SK-N-SH (cell line): ENCODE results near the gene CREB3L4. TPM values are rescaled to one million over a fixed set of nuclear protein-coding genes. Genes with fewer than 3 reads are reported as not detected.

ENCODE experiments used
- CTCF ChIA-PET: fragments of 300-600, 350-600 bp; formaldehyde crosslinking; extraction: SDS; loops from one replicate; lab custom pipeline; 2021; lab: Yijun Ruan, JAX
- POLR2A ChIA-PET: fragments of 350-600 bp; sonication (Branson Sonifier 250); formaldehyde crosslinking; extraction: SDS; loops from one replicate; lab custom pipeline; 2020; ENCODE audit warnings: antibody characterized with exemption, inconsistent platforms; lab: Yijun Ruan, JAX
- DNase-seq: peaks from one replicate; pipeline ENCODE4 v3.0.0; 2012
- H2AFZ ChIP-seq: fragments of 200-600 bp; sonication (generic); 2 replicates; pipeline ENCODE4 v1.8.1; 2016; ENCODE audit warnings: antibody characterized with exemption, mild to moderate bottlenecking, low read depth
- H3F3A ChIP-seq: fragments of 200-600 bp; sonication (generic); replicated peaks from 2 replicates; pipeline ENCODE3; 2016; ENCODE audit warnings: antibody characterized with exemption, mild to moderate bottlenecking; ENCODE audit not compliant: insufficient read depth
- H3K27ac ChIP-seq, 2 experiments: fragments of 200-500 bp in 1 of 2; fragments of 200-600 bp in 1 of 2; sonication (Bioruptor generic) in 1 of 2; sonication (generic), shearing (Covaris generic) in 1 of 2; 2 replicates each; pipeline versions ENCODE4 v1.5.1 to v1.6.1; 2014 to 2016; ENCODE audit warnings: low read depth in 2 of 2, inconsistent platforms in 1 of 2, low read length in 1 of 2, mild to moderate bottlenecking in 1 of 2, mixed read lengths in 1 of 2
- H3K27me3 ChIP-seq: fragments of 200-600 bp; sonication (generic), shearing (Covaris generic); 2 replicates; pipeline ENCODE4 v1.6.1; 2016; ENCODE audit warnings: mixed run types; ENCODE audit not compliant: insufficient read depth
- H3K36me3 ChIP-seq, 2 experiments: fragments of 200-500 bp in 1 of 2; fragments of 200-600 bp in 1 of 2; sonication (Bioruptor generic) in 1 of 2; sonication (generic) in 1 of 2; replicated peaks in 1 of 2; 2 replicates each; pipeline versions ENCODE3 to v1.5.1; 2014 to 2016; ENCODE audit warnings: low read length in 1 of 2, mild to moderate bottlenecking in 1 of 2; ENCODE audit not compliant: insufficient read depth in 2 of 2, control insufficient read depth in 1 of 2
- H3K4me1 ChIP-seq, 2 experiments: fragments of 200-500 bp in 1 of 2; fragments of 200-600 bp in 1 of 2; sonication (Bioruptor generic) in 1 of 2; sonication (generic), shearing (Covaris generic) in 1 of 2; 2 replicates each; pipeline versions ENCODE4 v1.5.1 to v1.6.1; 2014 to 2016; ENCODE audit warnings: low read depth in 1 of 2, low read length in 1 of 2, mixed run types in 1 of 2; ENCODE audit not compliant: insufficient read depth in 2 of 2, control insufficient read depth in 1 of 2
- H3K4me2 ChIP-seq: fragments of 200-600 bp; sonication (generic), shearing (Covaris generic); 2 replicates; pipeline ENCODE4 v1.6.1; 2017; ENCODE audit warnings: mixed run types
- H3K4me3 ChIP-seq, 2 experiments: fragments of 200-500 bp in 1 of 2; fragments of 200-600 bp in 1 of 2; sonication (Bioruptor generic) in 1 of 2; sonication (generic), shearing (Covaris generic) in 1 of 2; 2 replicates each; pipeline versions ENCODE4 v1.5.1 to v1.8.1; 2014 to 2016; ENCODE audit warnings: low read depth in 2 of 2, inconsistent platforms in 1 of 2, low read length in 1 of 2, mild to moderate bottlenecking in 1 of 2, mixed read lengths in 1 of 2, moderate library complexity in 1 of 2
- H3K79me2 ChIP-seq: fragments of 200-600 bp; sonication (generic); 2 replicates; pipeline ENCODE4 v1.8.1; 2017; ENCODE audit warnings: mild to moderate bottlenecking; ENCODE audit not compliant: insufficient read depth
- H3K9ac ChIP-seq: fragments of 200-600 bp; sonication (generic); 2 replicates; pipeline ENCODE4 v1.6.1; 2017; ENCODE audit warnings: mixed run types
- H3K9me2 ChIP-seq: fragments of 200-600 bp; sonication (generic); 2 replicates; pipeline ENCODE4 v1.6.1; 2017; ENCODE audit warnings: mixed run types
- H3K9me3 ChIP-seq: fragments of 200-600 bp; sonication (generic); 2 replicates; pipeline ENCODE4 v1.6.1; 2017; ENCODE audit warnings: mixed run types, mild to moderate bottlenecking, moderate library complexity
- H4K20me1 ChIP-seq: fragments of 200-600 bp; sonication (generic); 2 replicates; pipeline ENCODE4 v1.6.1; 2017; ENCODE audit warnings: mild to moderate bottlenecking, mixed run types; ENCODE audit not compliant: insufficient read depth
- CHD2 ChIP-seq: fragments of 150-350 bp; IDR thresholded peaks from 2 replicates; pipeline ENCODE4 v1.6.1; 2018; ENCODE audit warnings: low read length; ENCODE audit not compliant: partially characterized antibody
- CTCF ChIP-seq: fragments of 200-600 bp; sonication (generic); IDR thresholded peaks from 2 replicates; pipeline ENCODE4 v1.6.1; 2017; ENCODE audit warnings: antibody characterized with exemption, mild to moderate bottlenecking, moderate library complexity
- MAX ChIP-seq: IDR thresholded peaks from 2 replicates; pipeline ENCODE4 v1.4.0; 2012; ENCODE audit warnings: low read depth
- POLR2AphosphoS5 ChIP-seq: IDR thresholded peaks from 2 replicates; pipeline ENCODE4 v1.6.1; 2012; ENCODE audit warnings: low read depth, low read length
- REST ChIP-seq: IDR thresholded peaks from 2 replicates; pipeline ENCODE4 v1.6.1; 2012; ENCODE audit warnings: mild to moderate bottlenecking, low read depth, low read length, moderate library complexity
- SMC3 ChIP-seq: IDR thresholded peaks from 2 replicates; pipeline ENCODE4 v1.6.1; 2012; ENCODE audit warnings: low read depth, low read length, improper control_type of control experiment
- TCF12 ChIP-seq: IDR thresholded peaks from 2 replicates; pipeline ENCODE4 v1.4.0; 2012
- USF2 ChIP-seq: fragments of 150-350 bp; IDR thresholded peaks from 2 replicates; pipeline ENCODE4 v1.6.1; 2017; ENCODE audit warnings: antibody characterized with exemption, low read length, low read depth, borderline replicate concordance
- YY1 ChIP-seq: IDR thresholded peaks from 2 replicates; pipeline ENCODE4 v1.4.0; 2012; ENCODE audit warnings: low read depth, mild to moderate bottlenecking
- WGBS: methylation state at CpG from one replicate; pipeline ENCODE4 v1.1.6; 2017; ENCODE audit warnings: low lambda C conversion rate; 5-methylcytosine and 5-hydroxymethylcytosine counted together
- polyA plus RNA-seq, 3 experiments: library from polyadenylated mRNA; depleted of rRNA; stranded (reverse); fragments of >200 nt; gene quantifications; 2 replicates each; pipeline ENCODE4 v1.2.3, GENCODE V29; 2012

CREB3L4 gene
- polyA plus RNA-seq, 1 of the 3 experiments (the other 2 are of a cell fraction): 12.8 TPM

- Histone ChIP-seq H3F3A (peaks cover 8% of the 10 kb centered on the region), H3K27me3 (no peaks in the 10 kb centered on the region), H3K9me3 (no peaks in the 10 kb centered on the region), H3K4me2 (peak overlapping the region; percentile 92), H3K27ac (peak overlapping the region; percentile 59 to 79), H3K79me2 (peaks cover 61% of the 10 kb centered on the region), H3K9me2 (no peaks in the 10 kb centered on the region), H3K9ac (peak overlapping the region; percentile 88), H3K4me1 (peaks cover 17 to 22% of the 10 kb centered on the region in 2 experiments), H2AFZ (peak overlapping the region; percentile 83), H3K36me3 (peaks cover 0 to 12% of the 10 kb centered on the region in 2 experiments), H4K20me1 (peaks cover 44% of the 10 kb centered on the region), H3K4me3 (peak overlapping the region; percentile 68 to 90)
- peak; percentile 78 for DNase-seq
- ChIA-PET POLR2A (interaction anchor here (1.0 to 1.9 kb wide), 9 partner anchors 21 to 298 kb away, joined by 3 to 8 read pairs (median 4); partner anchors contain the start of genes CRTC2, RPS27 and UBAP2L), CTCF (interaction anchor here (0.8 to 2.5 kb wide), 13 partner anchors 8 to 826 kb away, joined by 3 to 15 read pairs (median 7); partner anchors contain the start of genes CREB3L4, DENND4B and RAB13)
- WGBS: 2% methylated on average over 42 of the region's 86 CpGs
- TF ChIP-seq TCF12 (no peak), YY1 (0 out of 2 replicates have a peak, but pooled peaks have one; percentile 22), CHD2 (peak; percentile 43), SMC3 (0 out of 2 replicates have a peak, but pooled peaks have one; percentile 2), MAX (peak; percentile 32; the same call in 1 of the 2 replicates), REST (no peak)
Measured at GRCh38 chr1:153922076-153922971, 45.4 kb upstream of the CREB3L4 start.

GRCh38 chr1:153922972-153923925 is 44.5 kb upstream of the CREB3L4 start, which contains the start of gene GATAD2B:
Gene GATAD2B, minus strand, starts transcription at chr1:153922972. Its CDS starts 94,625 bp downstream, at chr1:153828347.
- CTCF ChIA-PET: interaction anchor here (0.7 to 2.5 kb wide), 13 partner anchors 9 to 825 kb away, joined by 3 to 15 read pairs (median 3); partner anchors contain the start of genes CREB3L4, DENND4B and RAB13
- TF ChIP-seq SMC3 (no peak), CHD2 (peak; percentile 96), USF2 (no peak), CTCF (no peak), REST (no peak; the same call in 1 of the 2 replicates), POLR2AphosphoS5 (peak; percentile 90)

More at GRCh38 chr1:153922972-153923925, 44.5 kb upstream of the CREB3L4 start, which contains the start of gene GATAD2B:
- peaks cover 14% of the 10 kb centered on the region for H3F3A ChIP-seq
- peak within 1 kb of the TSS; percentile 74 to 90 for H3K4me3 ChIP-seq
- H3K4me1 ChIP-seq: peaks cover 17 to 25% of the 10 kb centered on the region in 2 experiments
- peaks cover 52% of the 10 kb centered on the region for H3K79me2 ChIP-seq
- peak; percentile 96 for DNase-seq
- no peaks in the 10 kb centered on the region for H3K9me2 ChIP-seq
- no peaks in the 10 kb centered on the region for H3K27me3 ChIP-seq
- peak within 1 kb of the TSS; percentile 96 for H3K9ac ChIP-seq
- peak within 1 kb of the TSS; percentile 93 for H2AFZ ChIP-seq
- POLR2A ChIA-PET: interaction anchor here (0.5 to 1.9 kb wide), 13 partner anchors 20 to 297 kb away, joined by 3 to 8 read pairs (median 4); partner anchors contain the start of genes CREB3L4, CRTC2, JTB and RAB13
- H4K20me1 ChIP-seq: peaks cover 35% of the 10 kb centered on the region
- under 1% methylated on average over 42 of the region's 53 CpGs for WGBS
- H3K9me3 ChIP-seq: no peaks in the 10 kb centered on the region
- peak within 1 kb of the TSS; percentile 85 to 95 for H3K27ac ChIP-seq
- H3K4me2 ChIP-seq: peak within 1 kb of the TSS; percentile 92
- H3K36me3 ChIP-seq: peaks cover 0 to 12% of the 10 kb centered on the region in 2 experiments
